ENCODE results near the gene CFAP300. TPM values are rescaled to one million over a fixed set of nuclear protein-coding genes. Genes with fewer than 3 reads are reported as not detected.

The CFAP300 gene
- total RNA-seq, 6 experiments from 2014 or later: 2.6 to 4.4 (median 3.3) TPM

GRCh38 chr11:102073253-102073652 is 26.0 kb downstream of the CFAP300 start:
- Mint-ChIP-seq H3K27me3 (ENCODE audit: insufficient read depth) (no peaks in the 10 kb centered on the region), H3K4me3 (no peak overlapping the region), H3K36me3 (ENCODE audit: low read depth) (peaks cover 25% of the 10 kb centered on the region), H3K4me1 (ENCODE audit: low read depth) (no peaks in the 10 kb centered on the region), H3K27ac (no peak overlapping the region), H3K9me3 (peaks cover 26% of the 10 kb centered on the region)
- no peak for DNase-seq
- TF ChIP-seq, protein P1, sequence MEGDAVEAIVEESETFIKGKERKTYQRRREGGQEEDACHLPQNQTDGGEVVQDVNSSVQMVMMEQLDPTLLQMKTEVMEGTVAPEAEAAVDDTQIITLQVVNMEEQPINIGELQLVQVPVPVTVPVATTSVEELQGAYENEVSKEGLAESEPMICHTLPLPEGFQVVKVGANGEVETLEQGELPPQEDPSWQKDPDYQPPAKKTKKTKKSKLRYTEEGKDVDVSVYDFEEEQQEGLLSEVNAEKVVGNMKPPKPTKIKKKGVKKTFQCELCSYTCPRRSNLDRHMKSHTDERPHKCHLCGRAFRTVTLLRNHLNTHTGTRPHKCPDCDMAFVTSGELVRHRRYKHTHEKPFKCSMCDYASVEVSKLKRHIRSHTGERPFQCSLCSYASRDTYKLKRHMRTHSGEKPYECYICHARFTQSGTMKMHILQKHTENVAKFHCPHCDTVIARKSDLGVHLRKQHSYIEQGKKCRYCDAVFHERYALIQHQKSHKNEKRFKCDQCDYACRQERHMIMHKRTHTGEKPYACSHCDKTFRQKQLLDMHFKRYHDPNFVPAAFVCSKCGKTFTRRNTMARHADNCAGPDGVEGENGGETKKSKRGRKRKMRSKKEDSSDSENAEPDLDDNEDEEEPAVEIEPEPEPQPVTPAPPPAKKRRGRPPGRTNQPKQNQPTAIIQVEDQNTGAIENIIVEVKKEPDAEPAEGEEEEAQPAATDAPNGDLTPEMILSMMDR (IDR thresholded peaks at IDR 0.05): no peak

DNA sequence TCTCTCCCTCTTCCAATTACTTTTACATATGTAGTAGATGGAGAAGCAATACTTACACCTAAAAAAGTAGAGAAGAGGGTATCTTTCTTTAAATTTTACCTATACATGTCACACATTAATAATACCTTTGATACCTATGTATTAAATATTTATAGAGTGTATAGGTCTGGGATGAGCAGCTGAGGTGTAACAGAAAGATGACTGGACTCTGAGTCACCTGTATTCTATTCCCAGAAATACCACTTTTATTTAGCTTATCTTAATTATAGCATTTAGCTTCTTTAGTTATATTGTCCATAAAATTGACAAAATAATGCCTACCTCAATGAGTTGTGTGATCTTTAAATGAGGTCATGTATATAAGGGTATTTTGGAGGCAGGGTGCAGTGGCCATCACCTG is 32.4 kb downstream of the CFAP300 start:
- H3K27ac Mint-ChIP-seq: no peak overlapping the region
- H3K36me3 Mint-ChIP-seq (ENCODE audit: low read depth): no peaks in the 10 kb centered on the region
- peaks cover 10% of the 10 kb centered on the region for H3K4me1 Mint-ChIP-seq (ENCODE audit: low read depth)
- no peak for DNase-seq
- H3K27me3 Mint-ChIP-seq (ENCODE audit: insufficient read depth): no peaks in the 10 kb centered on the region
- TF ChIP-seq, protein P1 (IDR thresholded peaks at IDR 0.05): no peak
- H3K4me3 Mint-ChIP-seq: no peak overlapping the region
- H3K9me3 Mint-ChIP-seq: no peaks in the 10 kb centered on the region

- TF ChIP-seq, protein P1 (IDR thresholded peaks at IDR 0.05): no peak
- Mint-ChIP-seq H3K36me3 (ENCODE audit: low read depth) (no peaks in the 10 kb centered on the region), H3K4me3 (no peak overlapping the region), H3K27me3 (ENCODE audit: insufficient read depth) (no peaks in the 10 kb centered on the region), H3K4me1 (ENCODE audit: low read depth) (peaks cover 10% of the 10 kb centered on the region), H3K9me3 (no peaks in the 10 kb centered on the region), H3K27ac (no peak overlapping the region)
- no peak for DNase-seq
Observed at GRCh38 chr11:102081313-102081712, 34.1 kb downstream of the CFAP300 start.

GRCh38 chr11:102085864-102086551 is 38.8 kb downstream of the CFAP300 start:
- H3K4me3 Mint-ChIP-seq: no peak overlapping the region
- no peaks in the 10 kb centered on the region for H3K36me3 Mint-ChIP-seq (ENCODE audit: low read depth)
- H3K27ac Mint-ChIP-seq: no peak overlapping the region
- no peak for DNase-seq
- peaks cover 5% of the 10 kb centered on the region for H3K4me1 Mint-ChIP-seq (ENCODE audit: low read depth)
- no peaks in the 10 kb centered on the region for H3K9me3 Mint-ChIP-seq
- no peaks in the 10 kb centered on the region; the same call in 1 of the 2 replicates for H3K27me3 Mint-ChIP-seq (ENCODE audit: insufficient read depth)
- TF ChIP-seq, protein P1 (IDR thresholded peaks at IDR 0.05): no peak

GRCh38 chr11:102097186-102097585 is 49.9 kb downstream of the CFAP300 start:
- no peak for DNase-seq
- Mint-ChIP-seq H3K27ac (no peak overlapping the region), H3K36me3 (ENCODE audit: low read depth) (no peaks in the 10 kb centered on the region), H3K27me3 (ENCODE audit: insufficient read depth) (no peaks in the 10 kb centered on the region), H3K4me1 (ENCODE audit: low read depth) (no peaks in the 10 kb centered on the region), H3K4me3 (no peak overlapping the region), H3K9me3 (no peaks in the 10 kb centered on the region)
- TF ChIP-seq, protein P1 (IDR thresholded peaks at IDR 0.05): no peak
